HCT116 (cell line): Measurements from ENCODE around the gene IQCB1. TPM values are rescaled to one million over a fixed set of nuclear protein-coding genes. Genes with fewer than 3 reads are reported as not detected.

Source experiments
- ATAC-seq: fragments of 200-7000 bp; cut with Tn5 transposase; 2 replicates; pipeline ENCODE4 v1.9.1; 2020; ENCODE audit warnings: mild to moderate bottlenecking, moderate library complexity
- BruUV-seq: library from RNA; stranded (reverse); fragments of 400-500 nt; replicated peaks from 2 replicates; lab custom pipeline; 2021; lab: Mats Ljungman, UMichigan
- CTCF ChIA-PET: fragments of 300-600 bp; sonication (Branson Sonifier 250); formaldehyde crosslinking; loops from one replicate; lab custom pipeline; 2021; ENCODE audit warnings: antibody characterized with exemption; lab: Charles Lee
- POLR2A ChIA-PET: fragments of 300-600, 350-600 bp; sonication (Branson Sonifier 250); formaldehyde crosslinking; loops from one replicate; lab custom pipeline; 2021; ENCODE audit warnings: antibody characterized with exemption; lab: Charles Lee
- RAD21 ChIA-PET, 2 experiments: fragments of 300-600 bp; sonication (Branson Sonifier 250); formaldehyde crosslinking; loops; one replicate each; lab custom pipeline; 2023; ENCODE audit warnings: low total read pairs in 2 of 2; ENCODE audit not compliant: uncharacterized antibody in 2 of 2, unreplicated experiment in 2 of 2, low non-redundant PET in 1 of 2; lab: Charles Lee
- DNase-seq: peaks from one replicate; pipeline ENCODE4 v3.0.0-alpha.2; 2010; ENCODE audit warnings: low read depth, low spot score
- H2AFZ ChIP-seq: fragments of 200-600 bp; shearing (Covaris generic), sonication (generic); 2 replicates; pipeline ENCODE4 v1.6.1; 2017; ENCODE audit warnings: low read depth, mixed run types, mixed read lengths, antibody characterized with exemption, low read length; ENCODE audit not compliant: poor library complexity, severe bottlenecking
- H3K27ac ChIP-seq: 2 replicates; pipeline ENCODE4 v1.5.1; 2012; ENCODE audit warnings: low read depth, low read length
- H3K27me3 ChIP-seq: fragments of 200-600 bp; sonication (generic); 2 replicates; pipeline ENCODE4 v1.6.1; 2016; ENCODE audit warnings: mixed run types, low read length, mixed read lengths; ENCODE audit not compliant: insufficient read depth
- H3K36me3 ChIP-seq, 2 experiments: fragments of 200-500 bp in 1 of 2; fragments of 200-600 bp in 1 of 2; sonication (Bioruptor generic) in 1 of 2; sonication (generic) in 1 of 2; 2 replicates each; pipeline versions ENCODE4 v1.5.1 to v1.6.1; 2014 to 2016; ENCODE audit warnings: low read length in 2 of 2, inconsistent platforms in 1 of 2, mixed read lengths in 1 of 2, mixed run types in 1 of 2; ENCODE audit not compliant: insufficient read depth in 2 of 2, control insufficient read depth in 1 of 2
- H3K4me1 ChIP-seq, 2 experiments: fragments of 200-600 bp in 1 of 2; sonication (generic) in 1 of 2; 2 replicates each; pipeline versions ENCODE4 v1.5.1 to v1.6.1; 2012 to 2017; ENCODE audit warnings: low read length in 2 of 2, inconsistent platforms in 1 of 2, mild to moderate bottlenecking in 1 of 2, mixed read lengths in 1 of 2, mixed run types in 1 of 2, moderate library complexity in 1 of 2; ENCODE audit not compliant: insufficient read depth in 2 of 2, control insufficient read depth in 1 of 2
- H3K4me2 ChIP-seq: fragments of 200-600 bp; sonication (generic); 2 replicates; pipeline ENCODE4 v1.6.1; 2017; ENCODE audit warnings: mixed run types, low read length, mixed read lengths
- H3K4me3 ChIP-seq, 2 experiments: fragments of 200-600 bp in 1 of 2; sonication (generic) in 1 of 2; replicated peaks in 1 of 2; 2 replicates each; pipeline ENCODE4 v1.5.1; 2011 to 2016; ENCODE audit warnings: low read length in 2 of 2, control low read depth in 1 of 2, low read depth in 1 of 2, mild to moderate bottlenecking in 1 of 2, mixed read lengths in 1 of 2, mixed run types in 1 of 2
- H3K79me2 ChIP-seq: fragments of 200-600 bp; sonication (generic); 2 replicates; pipeline ENCODE4 v1.6.1; 2017; ENCODE audit warnings: mild to moderate bottlenecking, mixed run types, low read length, moderate library complexity, mixed read lengths; ENCODE audit not compliant: insufficient read depth
- H3K9ac ChIP-seq: fragments of 200-600 bp; sonication (generic); 2 replicates; pipeline ENCODE4 v1.6.1; 2016; ENCODE audit warnings: low read length, mixed read lengths
- H3K9me2 ChIP-seq: fragments of 200-600 bp; sonication (generic), shearing (Covaris generic); 2 replicates; pipeline ENCODE4 v1.6.1; 2017; ENCODE audit warnings: mixed run types, mild to moderate bottlenecking, moderate library complexity; ENCODE audit not compliant: insufficient read depth
- H3K9me3 ChIP-seq, 2 experiments: fragments of 200-500 bp in 1 of 2; fragments of 200-600 bp in 1 of 2; sonication (Bioruptor generic) in 1 of 2; sonication (generic) in 1 of 2; 2 replicates each; pipeline ENCODE4 v1.6.1; 2014 to 2017; ENCODE audit warnings: low read length in 2 of 2, mixed read lengths in 2 of 2, inconsistent platforms in 1 of 2, low read depth in 1 of 2, mild to moderate bottlenecking in 1 of 2, mixed run types in 1 of 2, moderate library complexity in 1 of 2; ENCODE audit not compliant: control insufficient read depth in 1 of 2, insufficient read depth in 1 of 2
- H4K20me1 ChIP-seq: fragments of 200-600 bp; sonication (generic), shearing (Covaris generic); 2 replicates; pipeline ENCODE4 v1.6.1; 2017; ENCODE audit warnings: mixed run types, mild to moderate bottlenecking, moderate library complexity; ENCODE audit not compliant: insufficient read depth
- ELF1 ChIP-seq: IDR thresholded peaks from 2 replicates; pipeline ENCODE4 v1.6.1; 2012; ENCODE audit warnings: low read depth, borderline replicate concordance
- EZH2phosphoT487 ChIP-seq: fragments of 200-600 bp; IDR thresholded peaks from 2 replicates; pipeline ENCODE4 v1.6.1; 2018; ENCODE audit warnings: antibody characterized with exemption, borderline replicate concordance
- POLR2A ChIP-seq: IDR thresholded peaks from 2 replicates; pipeline ENCODE4 v1.7.0; 2011; ENCODE audit warnings: borderline replicate concordance; ENCODE audit not compliant: insufficient read depth, insufficient read length; ENCODE audit errors: extremely low read depth
- RAD21 ChIP-seq: IDR thresholded peaks from 2 replicates; pipeline ENCODE4 v1.6.1; 2012; ENCODE audit warnings: low read depth, mild to moderate bottlenecking
- REST ChIP-seq: IDR thresholded peaks from 2 replicates; pipeline ENCODE4 v1.6.1; 2012; ENCODE audit warnings: low read depth
- SP1 ChIP-seq: IDR thresholded peaks from 2 replicates; pipeline ENCODE4 v1.6.1; 2012; ENCODE audit warnings: low read depth
- TCF7L2 ChIP-seq: IDR thresholded peaks from 2 replicates; pipeline ENCODE4 v1.7.0; 2011; ENCODE audit warnings: borderline replicate concordance, inconsistent platforms; ENCODE audit not compliant: insufficient read depth, insufficient read length; ENCODE audit errors: extremely low read depth
- YY1 ChIP-seq: IDR thresholded peaks from 2 replicates; pipeline ENCODE4 v1.6.1; 2011; ENCODE audit warnings: low read length, low read depth, moderate library complexity, mild to moderate bottlenecking; ENCODE audit not compliant: insufficient replicate concordance; ENCODE audit errors: extremely low read depth
- ZBTB33 ChIP-seq: IDR thresholded peaks from 2 replicates; pipeline ENCODE4 v1.6.1; 2011; ENCODE audit warnings: mild to moderate bottlenecking, low read length, moderate library complexity; ENCODE audit not compliant: insufficient replicate concordance; ENCODE audit errors: extremely low read depth
- ZFX ChIP-seq: fragments of 450-650 bp; IDR thresholded peaks from 2 replicates; pipeline ENCODE4 v1.6.1; 2017
- intact Hi-C: fragments of 100-400 bp; cut with micrococcal nuclease; formaldehyde crosslinking; loops from 2 replicates; pipeline ENCODE4 v1.10.0; 2022
- total RNA-seq: library from RNA; stranded (reverse); gene quantifications from one replicate; pipeline ENCODE4 v1.2.1, GENCODE V29; 2021; ENCODE audit not compliant: unreplicated experiment
- TF ChIP-seq, protein P1 (sequence below), 3 experiments: fragments of 200-600 bp in 1 of 3; sonication (generic) in 1 of 3; IDR thresholded peaks in 2 of 3; conservative IDR thresholded peaks in 1 of 3; 2 replicates each; pipeline ENCODE4 v1.5.1; 2012 to 2017; ENCODE audit warnings: low read depth in 2 of 3, low read length in 2 of 3, antibody characterized with exemption in 1 of 3, borderline replicate concordance in 1 of 3, control low read depth in 1 of 3, mild to moderate bottlenecking in 1 of 3, mixed read lengths in 1 of 3, mixed run types in 1 of 3, moderate library complexity in 1 of 3; ENCODE audit not compliant: insufficient read depth in 1 of 3
- TF ChIP-seq, protein P2 (sequence below): IDR thresholded peaks from 2 replicates; pipeline ENCODE4 v1.6.1; 2012

The IQCB1 gene
- total RNA-seq, 1 experiment from 2014 or later: 22.2 TPM

GRCh38 chr3:121834671-121835464 lies at the start of gene IQCB1, which contains the start of gene EAF2 (continued):
- no peak for TF ChIP-seq ZBTB33
- peak; percentile 94 for TF ChIP-seq ZFX
- TF ChIP-seq YY1: no peak
- peak; percentile 61 for TF ChIP-seq SP1
- TF ChIP-seq, all 23 proteins: peak for 6

DNA sequence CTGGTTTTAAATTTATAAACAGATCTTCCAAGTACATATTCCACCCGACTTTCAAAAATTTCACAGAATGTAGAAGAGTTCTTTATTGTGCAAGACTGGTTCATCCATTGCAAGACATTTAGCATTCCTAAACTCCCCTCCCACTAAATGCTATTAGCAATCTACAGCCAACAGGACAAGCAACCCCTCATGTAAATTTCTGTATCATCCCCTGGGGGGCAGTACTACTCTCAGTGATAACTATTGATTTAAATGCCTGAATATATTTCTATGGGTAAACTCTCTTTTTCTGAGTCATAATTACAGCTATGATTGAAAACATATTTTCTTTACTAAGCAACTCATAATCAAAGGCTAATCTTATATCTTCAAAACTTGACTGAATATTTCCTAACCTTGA lies 48.6 kb upstream of the IQCB1 start:
- Histone ChIP-seq H3K4me2 (no peak overlapping the region), H3K9me2 (no peaks in the 10 kb centered on the region), H3K36me3 (no peaks in the 10 kb centered on the region), H3K4me3 (no peak overlapping the region), H3K27me3 (no peaks in the 10 kb centered on the region), H3K79me2 (no peaks in the 10 kb centered on the region), H3K9me3 (no peaks in the 10 kb centered on the region), H4K20me1 (no peaks in the 10 kb centered on the region), H3K27ac (no peak overlapping the region), H2AFZ (no peak overlapping the region), H3K4me1 (no peaks in the 10 kb centered on the region), H3K9ac (no peak overlapping the region)
- peak; percentile 18 for DNase-seq
- ChIA-PET POLR2A (no interaction called here), CTCF (interaction anchor here (0.7 to 1.7 kb wide), 4 partner anchors 9 to 375 kb away, joined by 3 to 6 read pairs (median 5); partner anchors contain the start of gene POLQ), RAD21 (interaction anchor here in 1 of 2 experiments (0.6 kb wide), 1 partner anchor 339 kb away, joined by 3 read pairs; no protein-coding TSS in a partner anchor)
- ATAC-seq: peak; percentile 68
- BruUV-seq: no TSS peak
- TF ChIP-seq RAD21 (peak; percentile 46), POLR2A (no peak), EZH2phosphoT487 (no peak), REST (no peak), ELF1 (no peak), TCF7L2 (no peak)
- TF ChIP-seq, protein P1, sequence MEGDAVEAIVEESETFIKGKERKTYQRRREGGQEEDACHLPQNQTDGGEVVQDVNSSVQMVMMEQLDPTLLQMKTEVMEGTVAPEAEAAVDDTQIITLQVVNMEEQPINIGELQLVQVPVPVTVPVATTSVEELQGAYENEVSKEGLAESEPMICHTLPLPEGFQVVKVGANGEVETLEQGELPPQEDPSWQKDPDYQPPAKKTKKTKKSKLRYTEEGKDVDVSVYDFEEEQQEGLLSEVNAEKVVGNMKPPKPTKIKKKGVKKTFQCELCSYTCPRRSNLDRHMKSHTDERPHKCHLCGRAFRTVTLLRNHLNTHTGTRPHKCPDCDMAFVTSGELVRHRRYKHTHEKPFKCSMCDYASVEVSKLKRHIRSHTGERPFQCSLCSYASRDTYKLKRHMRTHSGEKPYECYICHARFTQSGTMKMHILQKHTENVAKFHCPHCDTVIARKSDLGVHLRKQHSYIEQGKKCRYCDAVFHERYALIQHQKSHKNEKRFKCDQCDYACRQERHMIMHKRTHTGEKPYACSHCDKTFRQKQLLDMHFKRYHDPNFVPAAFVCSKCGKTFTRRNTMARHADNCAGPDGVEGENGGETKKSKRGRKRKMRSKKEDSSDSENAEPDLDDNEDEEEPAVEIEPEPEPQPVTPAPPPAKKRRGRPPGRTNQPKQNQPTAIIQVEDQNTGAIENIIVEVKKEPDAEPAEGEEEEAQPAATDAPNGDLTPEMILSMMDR (IDR thresholded peaks at IDR 0.05 in 2 of 3, conservative IDR thresholded peaks at IDR 0.05 in 1 of 3; ENCODE audit: borderline replicate concordance in 1 of 3, insufficient read depth in 1 of 3, low read depth in 2 of 3, low read length in 2 of 3): peak; percentile 38 to 68 (median 54); a peak in 5 of 6 replicates
- TF ChIP-seq, protein P2, sequence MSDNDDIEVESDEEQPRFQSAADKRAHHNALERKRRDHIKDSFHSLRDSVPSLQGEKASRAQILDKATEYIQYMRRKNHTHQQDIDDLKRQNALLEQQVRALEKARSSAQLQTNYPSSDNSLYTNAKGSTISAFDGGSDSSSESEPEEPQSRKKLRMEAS: no peak
- intact Hi-C loops: no loop called here
